Loucy (cell line): ENCODE measurements around the gene ABCB10.

Experiments used
- H2AFZ ChIP-seq: fragments of 200-600 bp; sonication (generic); 2 replicates; pipeline ENCODE4 v1.6.0; 2016; ENCODE audit warnings: antibody characterized with exemption, mild to moderate bottlenecking, low read length, moderate library complexity
- H3F3A ChIP-seq: fragments of 200-600 bp; 2 replicates; pipeline ENCODE4 v1.6.0; 2016; ENCODE audit warnings: antibody characterized with exemption, low read depth, mild to moderate bottlenecking
- H3K27me3 ChIP-seq: fragments of 200-600 bp; sonication (generic); 2 replicates; pipeline ENCODE4 v1.6.1; 2014; ENCODE audit warnings: low read length, mild to moderate bottlenecking; ENCODE audit not compliant: insufficient read depth, poor library complexity, severe bottlenecking
- H3K36me3 ChIP-seq: fragments of 200-600 bp; sonication (generic); 2 replicates; pipeline ENCODE4 v1.6.1; 2016; ENCODE audit warnings: low read length; ENCODE audit not compliant: insufficient read depth
- H3K4me1 ChIP-seq: fragments of 200-600 bp; sonication (generic); 2 replicates; pipeline ENCODE4 v1.5.1; 2014; ENCODE audit warnings: low read length, mild to moderate bottlenecking; ENCODE audit not compliant: insufficient read depth, poor library complexity, severe bottlenecking
- H3K4me2 ChIP-seq: fragments of 200-600 bp; sonication (generic); 2 replicates; pipeline ENCODE4 v1.6.0; 2014; ENCODE audit warnings: antibody characterized with exemption, low read length, low read depth, mild to moderate bottlenecking; ENCODE audit not compliant: poor library complexity, severe bottlenecking
- H3K4me3 ChIP-seq: fragments of 200-600 bp; sonication (generic); 2 replicates; pipeline ENCODE4 v1.5.1; 2014; ENCODE audit warnings: low read length, mild to moderate bottlenecking, mixed read lengths; ENCODE audit not compliant: poor library complexity, severe bottlenecking
- H3K79me2 ChIP-seq: fragments of 200-600 bp; sonication (generic); 2 replicates; pipeline ENCODE4 v1.6.1; 2014; ENCODE audit warnings: low read length; ENCODE audit not compliant: insufficient read depth
- H3K9ac ChIP-seq: fragments of 200-600 bp; sonication (generic); 2 replicates; pipeline ENCODE4 v1.6.0; 2014; ENCODE audit warnings: mild to moderate bottlenecking, low read depth, low read length, moderate library complexity; ENCODE audit not compliant: poor library complexity, severe bottlenecking
- H3K9me2 ChIP-seq: fragments of 200-600 bp; sonication (generic); replicated peaks from 2 replicates; pipeline ENCODE4 v1.6.1; 2016; ENCODE audit warnings: low read depth, low read length, mixed read lengths
- H3K9me3 ChIP-seq: fragments of 200-600 bp; sonication (generic); 2 replicates; pipeline ENCODE4 v1.6.1; 2014; ENCODE audit warnings: mild to moderate bottlenecking, antibody characterized with exemption, low read length, low read depth; ENCODE audit not compliant: insufficient read depth
- H4K20me1 ChIP-seq: fragments of 200-600 bp; sonication (generic); 2 replicates; pipeline ENCODE4 v1.6.0; 2014; ENCODE audit warnings: antibody characterized with exemption, low read length, mild to moderate bottlenecking; ENCODE audit not compliant: insufficient read depth, poor library complexity, severe bottlenecking
- EZH2phosphoT487 ChIP-seq: fragments of 200-600 bp; IDR thresholded peaks from 2 replicates; pipeline ENCODE4 v1.6.1; 2018; ENCODE audit warnings: antibody characterized with exemption, mild to moderate bottlenecking, moderate library complexity, borderline replicate concordance
- TF ChIP-seq, protein P1 (sequence below): fragments of 200-600 bp; sonication (generic); conservative IDR thresholded peaks from 2 replicates; pipeline ENCODE4 v1.5.1; 2014; ENCODE audit warnings: mild to moderate bottlenecking, antibody characterized with exemption, low read length

The ABCB10 gene

DNA sequence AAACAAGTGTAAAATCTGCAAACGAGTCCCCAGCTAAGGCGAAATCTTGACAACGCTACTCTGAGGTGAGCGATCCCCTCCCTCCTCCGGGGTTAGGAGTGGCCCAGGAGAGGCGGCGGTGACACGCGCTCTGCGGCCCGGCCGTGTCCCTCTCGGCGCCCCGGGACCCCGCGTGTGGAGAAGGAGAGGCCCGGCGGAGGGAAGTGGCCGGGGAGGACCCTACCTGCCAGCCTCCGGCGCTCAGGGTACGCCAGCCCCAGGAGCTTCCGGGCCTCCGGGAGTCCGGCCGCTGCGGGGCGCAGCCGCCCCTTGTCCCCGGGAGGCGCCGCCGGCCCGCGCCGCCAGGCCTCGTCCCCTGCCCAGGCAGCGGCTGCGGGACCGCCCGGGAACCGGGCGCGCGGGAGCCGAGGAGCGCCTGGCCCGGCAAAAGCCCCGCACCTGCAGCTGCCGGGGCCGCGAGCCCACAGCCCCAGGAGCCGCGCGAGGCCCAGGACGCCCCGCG lies 543 bp downstream of the ABCB10 start:
- Histone ChIP-seq H3K4me1 (peaks cover 19% of the 10 kb centered on the region), H3K79me2 (peaks cover 12% of the 10 kb centered on the region; the same call in 1 of the 2 replicates), H3K27me3 (no peaks in the 10 kb centered on the region), H3K9me3 (no peaks in the 10 kb centered on the region), H4K20me1 (no peaks in the 10 kb centered on the region), H3K36me3 (no peaks in the 10 kb centered on the region), H3K9me2 (no peaks in the 10 kb centered on the region), H3K9ac (peak overlapping the region; percentile 68), H2AFZ (no peak overlapping the region; the same call in 1 of the 2 replicates), H3K4me3 (peak overlapping the region; percentile 73), H3F3A (no peaks in the 10 kb centered on the region), H3K4me2 (peak overlapping the region; percentile 68)
- TF ChIP-seq, protein P1, sequence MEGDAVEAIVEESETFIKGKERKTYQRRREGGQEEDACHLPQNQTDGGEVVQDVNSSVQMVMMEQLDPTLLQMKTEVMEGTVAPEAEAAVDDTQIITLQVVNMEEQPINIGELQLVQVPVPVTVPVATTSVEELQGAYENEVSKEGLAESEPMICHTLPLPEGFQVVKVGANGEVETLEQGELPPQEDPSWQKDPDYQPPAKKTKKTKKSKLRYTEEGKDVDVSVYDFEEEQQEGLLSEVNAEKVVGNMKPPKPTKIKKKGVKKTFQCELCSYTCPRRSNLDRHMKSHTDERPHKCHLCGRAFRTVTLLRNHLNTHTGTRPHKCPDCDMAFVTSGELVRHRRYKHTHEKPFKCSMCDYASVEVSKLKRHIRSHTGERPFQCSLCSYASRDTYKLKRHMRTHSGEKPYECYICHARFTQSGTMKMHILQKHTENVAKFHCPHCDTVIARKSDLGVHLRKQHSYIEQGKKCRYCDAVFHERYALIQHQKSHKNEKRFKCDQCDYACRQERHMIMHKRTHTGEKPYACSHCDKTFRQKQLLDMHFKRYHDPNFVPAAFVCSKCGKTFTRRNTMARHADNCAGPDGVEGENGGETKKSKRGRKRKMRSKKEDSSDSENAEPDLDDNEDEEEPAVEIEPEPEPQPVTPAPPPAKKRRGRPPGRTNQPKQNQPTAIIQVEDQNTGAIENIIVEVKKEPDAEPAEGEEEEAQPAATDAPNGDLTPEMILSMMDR, result no peak
- TF ChIP-seq EZH2phosphoT487, result no peak

DNA sequence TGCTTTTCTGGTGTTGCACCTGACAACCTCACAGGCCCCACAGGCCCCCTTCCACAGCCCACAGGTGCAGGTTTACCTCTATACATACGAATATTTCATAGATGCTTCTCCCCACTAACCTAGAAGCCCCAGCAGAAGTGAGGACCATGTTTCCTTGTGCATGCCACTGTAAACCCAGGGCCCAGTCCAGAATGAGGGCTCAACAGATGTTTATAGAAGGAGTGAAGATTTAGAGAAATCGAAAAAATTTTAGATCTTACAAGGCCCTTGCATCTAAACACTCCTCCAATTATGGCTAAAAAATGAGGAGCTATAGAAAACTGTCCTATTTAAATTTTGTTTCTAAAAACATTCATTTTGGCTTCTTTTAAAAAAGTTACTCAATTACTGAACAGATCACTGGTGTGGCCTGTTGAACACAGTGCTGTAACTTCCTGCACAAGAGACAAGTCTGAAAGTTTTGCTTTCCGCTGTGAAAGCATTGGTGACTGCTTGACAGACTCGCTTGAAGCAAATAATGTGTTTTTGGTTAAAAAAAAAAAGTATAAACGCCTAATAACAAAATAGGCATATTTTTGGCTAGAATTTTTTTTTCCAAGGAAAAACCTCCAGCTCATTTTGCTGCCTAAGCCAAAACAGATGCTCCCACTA lies 1.2 kb downstream of the ABCB10 start:
- Histone ChIP-seq H2AFZ (no peak overlapping the region; the same call in 1 of the 2 replicates), H3K9ac (peak overlapping the region; percentile 68), H3K4me1 (peaks cover 19% of the 10 kb centered on the region), H3K36me3 (no peaks in the 10 kb centered on the region), H3K27me3 (no peaks in the 10 kb centered on the region), H3K9me3 (no peaks in the 10 kb centered on the region), H3K4me2 (peak overlapping the region; percentile 68), H3K4me3 (peak overlapping the region; percentile 73), H3K79me2 (peaks cover 12% of the 10 kb centered on the region; the same call in 1 of the 2 replicates), H3F3A (no peaks in the 10 kb centered on the region), H4K20me1 (no peaks in the 10 kb centered on the region), H3K9me2 (no peaks in the 10 kb centered on the region)
- no peak for TF ChIP-seq EZH2phosphoT487
- TF ChIP-seq, protein P1, result no peak

DNA sequence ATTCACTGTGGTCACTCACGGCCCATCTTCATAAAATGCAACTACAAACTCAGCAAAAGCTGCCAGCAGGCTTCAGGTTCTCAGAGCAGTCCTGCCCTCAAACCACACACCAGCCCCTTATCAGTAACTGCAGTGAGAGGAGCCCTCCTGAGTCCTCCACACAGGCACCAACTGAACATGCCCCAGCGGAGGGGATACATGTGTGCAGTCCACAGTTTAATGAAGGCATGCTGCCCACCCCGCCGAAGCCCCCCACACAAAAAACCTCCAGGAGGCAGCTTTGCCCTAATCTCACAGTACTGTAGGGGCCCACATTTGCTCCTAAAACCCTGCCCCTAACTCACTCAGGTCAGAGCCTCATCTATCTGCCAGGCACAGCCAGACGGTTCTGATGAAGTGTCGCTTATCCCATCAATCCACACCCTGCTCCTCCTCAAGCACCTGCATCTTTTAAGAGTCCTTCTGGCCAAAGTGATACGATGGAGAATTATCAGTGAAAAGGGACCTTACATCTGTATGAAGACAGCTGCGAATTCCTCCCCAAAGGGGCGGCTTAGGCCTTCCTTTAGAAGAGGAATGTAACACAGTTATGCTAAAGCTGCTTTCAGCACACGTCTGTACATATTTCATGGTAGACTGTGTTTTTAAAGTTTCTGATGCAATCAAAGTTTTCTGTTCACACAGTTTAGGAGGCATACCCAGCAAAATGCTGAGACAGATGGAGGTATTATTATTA lies 3.5 kb downstream of the ABCB10 start:
- Histone ChIP-seq H3K9me2 (no peaks in the 10 kb centered on the region), H3K27me3 (no peaks in the 10 kb centered on the region), H3K36me3 (no peaks in the 10 kb centered on the region), H3F3A (no peaks in the 10 kb centered on the region), H3K79me2 (peaks cover 12% of the 10 kb centered on the region; the same call in 1 of the 2 replicates), H2AFZ (no peak overlapping the region), H4K20me1 (no peaks in the 10 kb centered on the region), H3K4me1 (peaks cover 19% of the 10 kb centered on the region), H3K9ac (peak overlapping the region; percentile 59), H3K9me3 (no peaks in the 10 kb centered on the region), H3K4me3 (peak overlapping the region; percentile 47), H3K4me2 (peak overlapping the region; percentile 63)
- TF ChIP-seq, protein P1, result no peak
- no peak for TF ChIP-seq EZH2phosphoT487
